IMR-90 (cell line): ENCODE results near the gene USP40. TPM values are rescaled to one million over a fixed set of nuclear protein-coding genes. Genes with fewer than 3 reads are reported as not detected.

Experiments
- ATAC-seq: fragments of 200-7000 bp; cut with Tn5 transposase; 2 replicates; pipeline ENCODE4 v1.9.1; 2020; ENCODE audit warnings: low read depth, mild to moderate bottlenecking, moderate library complexity
- BruUV-seq: library from RNA; stranded (reverse); fragments of 400-500 nt; replicated peaks from 2 replicates; lab custom pipeline; 2021; lab: Mats Ljungman, UMichigan
- CTCF ChIA-PET: fragments of 300-600 bp; formaldehyde crosslinking; extraction: SDS; loops from one replicate; lab custom pipeline; 2021; ENCODE audit warnings: antibody characterized with exemption; lab: Yijun Ruan, JAX
- POLR2A ChIA-PET: fragments of 300-600 bp; sonication (Branson Sonifier 250); formaldehyde crosslinking; loops from one replicate; lab custom pipeline; 2022; ENCODE audit warnings: antibody characterized with exemption; ENCODE audit not compliant: unreplicated experiment; lab: Charles Lee
- DNase-seq: peaks from one replicate; pipeline ENCODE4 v3.0.0; 2013
- H2AFZ ChIP-seq: replicated peaks from 2 replicates; pipeline ENCODE3; 2013; ENCODE audit warnings: low read length, mild to moderate bottlenecking; ENCODE audit not compliant: poor library complexity
- H2AK5ac ChIP-seq: 2 replicates; pipeline ENCODE4 v1.6.1; 2013; ENCODE audit warnings: low read depth, low read length, inconsistent platforms
- H2AK9ac ChIP-seq: replicated peaks from 2 replicates; pipeline ENCODE3; 2013; ENCODE audit warnings: mild to moderate bottlenecking, low read depth, low read length, moderate library complexity; ENCODE audit not compliant: poor library complexity
- H2BK120ac ChIP-seq: 2 replicates; pipeline ENCODE4 v1.6.1; 2013; ENCODE audit warnings: low read depth, low read length, inconsistent platforms
- H2BK15ac ChIP-seq: 3 replicates; pipeline ENCODE4 v1.6.1; 2013; ENCODE audit warnings: low read depth, low read length, inconsistent platforms
- H2BK20ac ChIP-seq: 2 replicates; pipeline ENCODE4 v1.6.1; 2013; ENCODE audit warnings: low read depth, mild to moderate bottlenecking, inconsistent platforms, low read length, moderate library complexity
- H2BK5ac ChIP-seq: 2 replicates; pipeline ENCODE4 v1.6.1; 2013; ENCODE audit warnings: mild to moderate bottlenecking, low read depth, low read length, inconsistent platforms; ENCODE audit not compliant: poor library complexity, severe bottlenecking
- H3K14ac ChIP-seq: replicated peaks from 2 replicates; pipeline ENCODE4 v1.6.1; 2013; ENCODE audit warnings: low read depth, low read length, inconsistent platforms
- H3K18ac ChIP-seq: 2 replicates; pipeline ENCODE4 v1.6.1; 2013; ENCODE audit warnings: low read depth, low read length, control low read depth
- H3K23ac ChIP-seq: 2 replicates; pipeline ENCODE4 v1.6.1; 2013; ENCODE audit warnings: low read depth, low read length, inconsistent platforms
- H3K27ac ChIP-seq: 2 replicates; pipeline ENCODE4 v1.5.1; 2013; ENCODE audit warnings: mild to moderate bottlenecking, control low read depth, low read length; ENCODE audit not compliant: insufficient read depth
- H3K27me3 ChIP-seq: 2 replicates; pipeline ENCODE4 v1.6.1; 2013; ENCODE audit warnings: low read length; ENCODE audit not compliant: control insufficient read depth, insufficient read depth
- H3K36me3 ChIP-seq: 2 replicates; pipeline ENCODE4 v1.6.1; 2013; ENCODE audit warnings: low read length, mixed read lengths; ENCODE audit not compliant: control insufficient read depth, insufficient read depth
- H3K4ac ChIP-seq: 2 replicates; pipeline ENCODE4 v1.6.1; 2013; ENCODE audit warnings: low read depth, low read length, inconsistent platforms
- H3K4me1 ChIP-seq: 2 replicates; pipeline ENCODE4 v1.6.1; 2013; ENCODE audit warnings: low read length, mixed read lengths; ENCODE audit not compliant: control insufficient read depth, insufficient read depth
- H3K4me2 ChIP-seq: 2 replicates; pipeline ENCODE4 v1.6.1; 2013; ENCODE audit warnings: low read depth, mild to moderate bottlenecking, control low read depth, low read length, moderate library complexity
- H3K4me3 ChIP-seq: 2 replicates; pipeline ENCODE4 v1.5.1; 2013; ENCODE audit warnings: low read depth, mild to moderate bottlenecking, control low read depth, low read length, moderate library complexity; ENCODE audit not compliant: insufficient read depth
- H3K56ac ChIP-seq: 2 replicates; pipeline ENCODE4 v1.6.1; 2013; ENCODE audit warnings: low read length, inconsistent platforms; ENCODE audit not compliant: insufficient read depth; ENCODE audit errors: extremely low read depth
- H3K79me1 ChIP-seq, 2 experiments: 2 replicates each; pipeline ENCODE4 v1.6.1; 2013; ENCODE audit warnings: low read length in 2 of 2, inconsistent platforms in 1 of 2, low read depth in 1 of 2
- H3K9ac ChIP-seq: 2 replicates; pipeline ENCODE4 v1.6.1; 2013; ENCODE audit warnings: low read depth, low read length, control low read depth
- H3K9me1 ChIP-seq: 2 replicates; pipeline ENCODE4 v1.6.1; 2013; ENCODE audit warnings: low read length, inconsistent platforms; ENCODE audit not compliant: insufficient read depth
- H3K9me3 ChIP-seq: 2 replicates; pipeline ENCODE4 v1.6.1; 2013; ENCODE audit warnings: low read length; ENCODE audit not compliant: control insufficient read depth, insufficient read depth
- H4K20me1 ChIP-seq: 2 replicates; pipeline ENCODE4 v1.6.1; 2013; ENCODE audit warnings: low read length, inconsistent platforms; ENCODE audit not compliant: insufficient read depth
- H4K5ac ChIP-seq: 2 replicates; pipeline ENCODE4 v1.6.1; 2013; ENCODE audit warnings: mild to moderate bottlenecking, low read depth, low read length, control low read depth
- H4K8ac ChIP-seq, 2 experiments: 2 replicates each; pipeline ENCODE4 v1.6.1; 2013; ENCODE audit warnings: low read depth in 2 of 2, low read length in 2 of 2, control low read depth in 1 of 2, inconsistent platforms in 1 of 2
- H4K91ac ChIP-seq: 2 replicates; pipeline ENCODE4 v1.6.1; 2013; ENCODE audit warnings: low read depth, low read length, inconsistent platforms; ENCODE audit not compliant: insufficient read depth
- BHLHE40 ChIP-seq: fragments of 150-350 bp; IDR thresholded peaks from 2 replicates; pipeline ENCODE4 v1.6.1; 2016; ENCODE audit warnings: mild to moderate bottlenecking, low read depth, low read length
- CEBPB ChIP-seq: IDR thresholded peaks from 2 replicates; pipeline ENCODE4 v1.6.1; 2012; ENCODE audit warnings: low read depth, low read length, improper control_type of control experiment
- CHD1 ChIP-seq: IDR thresholded peaks from 2 replicates; pipeline ENCODE4 v1.6.1; 2012; ENCODE audit warnings: low read depth, low read length, improper control_type of control experiment
- ELK1 ChIP-seq: fragments of 150-350 bp; IDR thresholded peaks from 2 replicates; pipeline ENCODE4 v1.6.1; 2016; ENCODE audit warnings: low read depth, mild to moderate bottlenecking, low read length, moderate library complexity, borderline replicate concordance
- FOS ChIP-seq: fragments of 150-350 bp; IDR thresholded peaks from 2 replicates; pipeline ENCODE4 v1.6.1; 2016; ENCODE audit warnings: low read depth, low read length
- MAFK ChIP-seq: IDR thresholded peaks from 2 replicates; pipeline ENCODE4 v1.6.1; 2012; ENCODE audit warnings: low read depth, low read length, improper control_type of control experiment
- MAZ ChIP-seq: IDR thresholded peaks from 2 replicates; pipeline ENCODE4 v1.6.1; 2012; ENCODE audit warnings: low read depth, mild to moderate bottlenecking, low read length, improper control_type of control experiment, moderate library complexity, borderline replicate concordance
- MXI1 ChIP-seq: IDR thresholded peaks from 2 replicates; pipeline ENCODE4 v1.6.1; 2012; ENCODE audit warnings: low read depth, mild to moderate bottlenecking, low read length, moderate library complexity, borderline replicate concordance
- NFE2L2 ChIP-seq: fragments of 150-350 bp; IDR thresholded peaks from 2 replicates; pipeline ENCODE4 v1.6.1; 2016; ENCODE audit warnings: low read depth, mild to moderate bottlenecking, low read length
- RCOR1 ChIP-seq: IDR thresholded peaks from 2 replicates; pipeline ENCODE4 v1.6.1; 2012; ENCODE audit warnings: mild to moderate bottlenecking, low read length, improper control_type of control experiment; ENCODE audit not compliant: insufficient replicate concordance
- RFX5 ChIP-seq: IDR thresholded peaks from 2 replicates; pipeline ENCODE4 v1.8.0; 2012; ENCODE audit warnings: low read depth, mild to moderate bottlenecking, low read length, moderate library complexity
- SMC3 ChIP-seq: fragments of 150-350 bp; IDR thresholded peaks from 2 replicates; pipeline ENCODE4 v1.6.1; 2016; ENCODE audit warnings: low read depth, mild to moderate bottlenecking, antibody characterized with exemption, low read length, moderate library complexity
- WGBS, 2 experiments: methylation state at CpG; one replicate each; pipeline versions ENCODE4 v1.1.5 to v1.1.7; 2013; ENCODE audit warnings: missing lambda C conversion rate in 2 of 2; ENCODE audit not compliant: insufficient read length in 1 of 2; ENCODE audit errors: extremely low coverage in 2 of 2; 5-methylcytosine and 5-hydroxymethylcytosine counted together
- dilution Hi-C: fragments of 300-500 bp; cut with HindIII; formaldehyde crosslinking; loops from one replicate; pipeline ENCODE4 v1.14.3; 2018; ENCODE audit warnings: low sequenced_read_pairs; ENCODE audit not compliant: unreplicated experiment
- in situ Hi-C: fragments of 300-500 bp; cut with MboI; formaldehyde crosslinking; loops from 3 replicates; pipeline ENCODE4 v1.14.3; 2019; ENCODE audit warnings: low sequenced_read_pairs, inconsistent platforms, mixed read lengths
- intact Hi-C: fragments of 100-400 bp; cut with micrococcal nuclease; formaldehyde crosslinking; loops from 2 replicates; pipeline ENCODE4 v1.10.0; 2022
- polyA plus RNA-seq, 3 experiments: library from polyadenylated mRNA; depleted of rRNA; stranded (reverse); fragments of >200 nt; gene quantifications; 2 replicates each; pipeline ENCODE4 v1.2.3, GENCODE V29; 2012; ENCODE audit warnings: low replicate concordance in 1 of 3
- total RNA-seq: library from RNA; depleted of rRNA; stranded (reverse); fragments of >200 nt; gene quantifications from 2 replicates; pipeline ENCODE4 v1.2.3, GENCODE V29; 2012
- TF ChIP-seq, protein P1 (sequence below): fragments of 150-350 bp; IDR thresholded peaks from 2 replicates; pipeline ENCODE4 v1.6.1; 2017; ENCODE audit warnings: mild to moderate bottlenecking, antibody characterized with exemption, low read length, low read depth

The USP40 gene
- total and polyA plus RNA-seq, 2 of the 4 experiments (the other 2 are of a cell fraction), result 30.1 to 30.8 TPM

DNA sequence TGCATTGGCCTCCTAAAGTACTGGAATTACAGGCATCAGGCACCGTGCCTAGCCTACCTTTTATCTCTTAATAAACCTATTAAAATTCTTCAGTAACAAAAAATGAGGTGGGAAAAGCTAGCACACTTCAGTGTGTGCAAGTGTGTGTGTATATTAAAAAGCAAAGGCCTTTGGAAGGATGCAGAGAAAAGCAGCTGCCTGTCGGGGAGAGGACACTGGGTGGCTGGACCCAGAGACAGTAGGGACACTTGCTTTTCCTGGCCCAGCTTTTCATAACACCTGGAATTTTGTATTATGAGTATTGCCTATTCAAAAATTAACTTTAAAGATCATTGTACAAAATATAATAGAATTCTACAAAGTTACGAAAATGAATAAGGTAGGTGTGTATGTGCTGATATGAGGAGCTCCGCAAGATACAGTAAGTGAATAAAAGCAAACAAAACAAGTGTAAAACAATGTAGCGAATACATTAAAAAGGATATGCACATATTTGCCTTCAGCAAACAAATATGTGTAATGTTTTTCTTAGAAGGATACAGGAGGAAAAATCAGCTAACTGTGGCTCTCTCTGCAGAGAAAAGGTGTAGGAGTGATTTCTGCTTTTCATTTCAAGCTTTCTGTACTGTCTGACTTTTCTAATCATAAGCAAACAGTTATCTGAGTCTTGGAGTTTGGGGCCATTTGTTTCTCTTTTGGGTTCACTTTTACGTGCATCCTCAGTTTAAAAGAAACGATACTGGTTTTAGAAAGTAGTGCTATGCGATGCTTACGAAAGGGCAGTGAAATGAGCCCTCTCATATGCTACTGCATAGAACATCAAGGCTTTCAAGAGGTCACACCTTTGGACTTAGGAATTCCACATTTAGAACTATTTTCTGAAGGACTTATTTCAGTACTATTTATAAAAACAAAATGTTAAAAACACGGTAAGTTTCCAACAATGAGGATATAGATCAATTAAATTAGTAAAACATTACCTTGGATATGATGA, 70.8 kb downstream of the USP40 start:
- no peak overlapping the region for H3K56ac ChIP-seq
- ATAC-seq, result no peak
- H2BK120ac ChIP-seq, result no peak overlapping the region
- dilution Hi-C loops (no loop called here), intact Hi-C loops (loop anchor here (2.0 kb wide), 1 partner anchor 17 kb away; no protein-coding TSS in a partner anchor), in situ Hi-C loops (no loop called here)
- no TSS peak for BruUV-seq
- H3K4me3 ChIP-seq, result no peak overlapping the region
- no peak overlapping the region for H3K18ac ChIP-seq
- H2AK5ac ChIP-seq, result no peak overlapping the region
- H2BK15ac ChIP-seq, result no peak overlapping the region
- H3K4ac ChIP-seq, result no peak overlapping the region
- H2AK9ac ChIP-seq, result no peak overlapping the region
- H2BK20ac ChIP-seq, result no peak overlapping the region
- H3K36me3 ChIP-seq, result peaks cover 21% of the 10 kb centered on the region
- H2BK5ac ChIP-seq, result no peak overlapping the region
- CTCF ChIA-PET, result interaction anchor here (0.8 to 1.3 kb wide), 2 partner anchors 13 to 19 kb away, joined by 4 to 5 read pairs; no protein-coding TSS in a partner anchor
- H3K27me3 ChIP-seq, result no peaks in the 10 kb centered on the region
- H3K79me1 ChIP-seq, result no peaks in the 10 kb centered on the region
- no peaks in the 10 kb centered on the region; the same call in 1 of the 2 replicates for H3K9me1 ChIP-seq
- no peak overlapping the region for H4K8ac ChIP-seq
- H3K4me1 ChIP-seq, result no peaks in the 10 kb centered on the region
- H3K9me3 ChIP-seq, result no peaks in the 10 kb centered on the region
- no peaks in the 10 kb centered on the region for H4K20me1 ChIP-seq
- H3K9ac ChIP-seq, result no peak overlapping the region
- no peak overlapping the region for H4K5ac ChIP-seq
- H3K14ac ChIP-seq, result no peak overlapping the region
- no peak for DNase-seq
- H3K4me2 ChIP-seq, result no peak overlapping the region
- H2AFZ ChIP-seq, result no peak overlapping the region
- no peak overlapping the region for H3K27ac ChIP-seq
- H3K23ac ChIP-seq, result no peak overlapping the region
- POLR2A ChIA-PET, result interaction anchor here (0.5 kb wide), 1 partner anchor 56 kb away, joined by 4 read pairs; no protein-coding TSS in a partner anchor
- no peak overlapping the region for H4K91ac ChIP-seq
- WGBS, 2 experiments, result no CpG with 5 or more reads among the region's 10 CpGs
- TF ChIP-seq MXI1, result no peak
- TF ChIP-seq RCOR1, result no peak
- TF ChIP-seq RFX5, result no peak
- no peak for TF ChIP-seq SMC3
- TF ChIP-seq ELK1, result no peak
- TF ChIP-seq BHLHE40, result no peak
- TF ChIP-seq CEBPB, result no peak
- no peak for TF ChIP-seq CHD1
- TF ChIP-seq NFE2L2, result no peak
- TF ChIP-seq, protein P1, sequence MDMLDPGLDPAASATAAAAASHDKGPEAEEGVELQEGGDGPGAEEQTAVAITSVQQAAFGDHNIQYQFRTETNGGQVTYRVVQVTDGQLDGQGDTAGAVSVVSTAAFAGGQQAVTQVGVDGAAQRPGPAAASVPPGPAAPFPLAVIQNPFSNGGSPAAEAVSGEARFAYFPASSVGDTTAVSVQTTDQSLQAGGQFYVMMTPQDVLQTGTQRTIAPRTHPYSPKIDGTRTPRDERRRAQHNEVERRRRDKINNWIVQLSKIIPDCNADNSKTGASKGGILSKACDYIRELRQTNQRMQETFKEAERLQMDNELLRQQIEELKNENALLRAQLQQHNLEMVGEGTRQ, result no peak
- no peak for TF ChIP-seq FOS
- no peak for TF ChIP-seq MAZ
- TF ChIP-seq MAFK, result no peak
